HepG2 (cell line): Measurements from ENCODE around the gene OIT3. TPM values are rescaled to one million over a fixed set of nuclear protein-coding genes. Genes with fewer than 3 reads are reported as not detected.

Experiments
- ARID2 ChIP-seq: sonication (generic); formaldehyde crosslinking; IDR thresholded peaks from 2 replicates; pipeline ENCODE4 v1.8.1; 2022; ENCODE audit warnings: mild to moderate bottlenecking, missing genetic modification reagents, borderline replicate concordance
- ATAD3A ChIP-seq: sonication (generic); formaldehyde crosslinking; IDR thresholded peaks from 2 replicates; pipeline ENCODE4 v1.4.0; 2020; ENCODE audit warnings: missing genetic modification reagents
- ATF2 ChIP-seq: sonication (generic); formaldehyde crosslinking; IDR thresholded peaks from 2 replicates; pipeline ENCODE4 v1.4.0; 2020; ENCODE audit warnings: missing genetic modification reagents
- GFI1 ChIP-seq: sonication (generic); formaldehyde crosslinking; IDR thresholded peaks from 2 replicates; pipeline ENCODE4 v1.5.0; 2020; ENCODE audit warnings: missing genetic modification reagents, mild to moderate bottlenecking, borderline replicate concordance
- HNF4A ChIP-seq: sonication (generic); formaldehyde crosslinking; IDR thresholded peaks from 2 replicates; pipeline ENCODE4 v1.4.0; 2020; ENCODE audit warnings: missing genetic modification reagents
- HOXA3 ChIP-seq: sonication (generic); formaldehyde crosslinking; IDR thresholded peaks from 2 replicates; pipeline ENCODE4 v1.5.0; 2020; ENCODE audit warnings: missing genetic modification reagents
- KDM5A ChIP-seq: fragments of 200-600 bp; sonication (generic); IDR thresholded peaks from 2 replicates; pipeline ENCODE4 v1.7.0; 2018; ENCODE audit warnings: antibody characterized with exemption, mild to moderate bottlenecking, low read length, borderline replicate concordance
- KMT2B ChIP-seq: IDR thresholded peaks from 2 replicates; pipeline ENCODE4 v1.6.1; 2016; ENCODE audit warnings: missing genetic modification reagents, missing compliant biosample characterization
- MAF1 ChIP-seq: sonication (generic); formaldehyde crosslinking; IDR thresholded peaks from 2 replicates; pipeline ENCODE4 v1.5.0; 2020; ENCODE audit warnings: missing genetic modification reagents, borderline replicate concordance
- MTERF4 ChIP-seq: sonication (generic); formaldehyde crosslinking; IDR thresholded peaks from 2 replicates; pipeline ENCODE4 v1.8.0; 2023; ENCODE audit warnings: mild to moderate bottlenecking, missing genetic modification reagents
- NBN ChIP-seq: fragments of 450-650 bp; conservative IDR thresholded peaks from 2 replicates; pipeline ENCODE4 v1.6.1; 2017
- NONO ChIP-seq, 2 experiments: fragments of 450-650 bp in 1 of 2; sonication (generic) in 1 of 2; formaldehyde crosslinking in 1 of 2; IDR thresholded peaks in 1 of 2; conservative IDR thresholded peaks in 1 of 2; 2 replicates each; pipeline versions ENCODE4 v1.6.1 to v1.8.0; 2017 to 2022; ENCODE audit warnings: mild to moderate bottlenecking in 1 of 2, missing genetic modification reagents in 1 of 2, moderate library complexity in 1 of 2
- PCBP2 ChIP-seq: fragments of 200-400 bp; formaldehyde crosslinking; optimal IDR thresholded peaks from 2 replicates; pipeline ENCODE3; 2018; ENCODE audit warnings: low read length, low read depth; ENCODE audit not compliant: poor library complexity, severe bottlenecking
- RFX1 ChIP-seq: fragments of 450-650 bp; IDR thresholded peaks from 2 replicates; pipeline ENCODE4 v1.6.1; 2017
- SMAD1 ChIP-seq: sonication (generic); formaldehyde crosslinking; IDR thresholded peaks from 2 replicates; pipeline ENCODE4 v1.4.0; 2020; ENCODE audit warnings: missing genetic modification reagents, low read depth, mild to moderate bottlenecking, borderline replicate concordance
- SP140L ChIP-seq: sonication (generic); formaldehyde crosslinking; IDR thresholded peaks from 2 replicates; pipeline ENCODE4 v1.4.0; 2020; ENCODE audit warnings: missing genetic modification reagents, borderline replicate concordance
- SRSF4 ChIP-seq: fragments of 200-400 bp; formaldehyde crosslinking; IDR thresholded peaks from one replicate; pipeline ENCODE4 v1.6.1; 2018; ENCODE audit warnings: mild to moderate bottlenecking, low read depth, low read length, moderate library complexity; ENCODE audit not compliant: poor library complexity, severe bottlenecking
- TARDBP ChIP-seq: sonication (generic); formaldehyde crosslinking; IDR thresholded peaks from 2 replicates; pipeline ENCODE4 v1.8.0; 2022; ENCODE audit warnings: mild to moderate bottlenecking, missing genetic modification reagents
- TBX2 ChIP-seq: sonication (generic); formaldehyde crosslinking; IDR thresholded peaks from 2 replicates; pipeline ENCODE4 v1.5.0; 2020; ENCODE audit warnings: missing genetic modification reagents, mild to moderate bottlenecking, borderline replicate concordance
- TGIF2 ChIP-seq: IDR thresholded peaks from 2 replicates; pipeline ENCODE4 v1.6.1; 2016; ENCODE audit warnings: control low read depth, missing compliant biosample characterization
- ZFYVE20 ChIP-seq: sonication (generic); formaldehyde crosslinking; IDR thresholded peaks from 2 replicates; pipeline ENCODE4 v1.8.0; 2023; ENCODE audit warnings: low read depth, mild to moderate bottlenecking, moderate library complexity, missing genetic modification reagents, borderline replicate concordance
- ZKSCAN1 ChIP-seq: fragments of 150-350 bp; IDR thresholded peaks from 2 replicates; pipeline ENCODE4 v1.6.1; 2014; ENCODE audit warnings: low read length
- ZMYM3 ChIP-seq: sonication (generic); formaldehyde crosslinking; IDR thresholded peaks from 2 replicates; pipeline ENCODE4 v1.5.1; 2020; ENCODE audit warnings: mild to moderate bottlenecking, missing genetic modification reagents
- ZNF136 ChIP-seq: sonication (generic); formaldehyde crosslinking; IDR thresholded peaks from 2 replicates; pipeline ENCODE4 v1.8.1; 2022; ENCODE audit warnings: low read depth, mild to moderate bottlenecking, moderate library complexity, missing genetic modification reagents
- ZNF224 ChIP-seq: sonication (generic); formaldehyde crosslinking; IDR thresholded peaks from 2 replicates; pipeline ENCODE4 v1.5.0; 2020; ENCODE audit warnings: mild to moderate bottlenecking, missing genetic modification reagents
- ZNF564 ChIP-seq: sonication (generic); formaldehyde crosslinking; IDR thresholded peaks from 2 replicates; pipeline ENCODE4 v1.8.1; 2023; ENCODE audit warnings: mild to moderate bottlenecking, missing genetic modification reagents
- ZNF775 ChIP-seq: sonication (generic); formaldehyde crosslinking; IDR thresholded peaks from 2 replicates; pipeline ENCODE4 v1.4.0; 2020; ENCODE audit warnings: missing genetic modification reagents, mild to moderate bottlenecking, moderate library complexity, borderline replicate concordance
- polyA plus RNA-seq, 8 experiments: library from polyadenylated mRNA; depleted of rRNA in 3 of 8; stranded (reverse) in 7 of 8; unstranded in 1 of 8; fragments of >200 nt; fragmentation: Illumina TruSeq in 4 of 8; extraction: Trizol in 4 of 8; gene quantifications; 2 replicates each; pipeline versions ENCODE4 v1.2.1 to v1.2.3, GENCODE V29; 2011 to 2016; ENCODE audit warnings: low read depth in 4 of 8, missing spikeins in 1 of 8, mixed read lengths in 1 of 8; ENCODE audit not compliant: insufficient read depth in 1 of 8
- total RNA-seq, 5 experiments: library from RNA; depleted of rRNA; stranded (reverse); fragments of >200 nt; fragmentation: Illumina TruSeq; extraction: Trizol; gene quantifications; 2 replicates each; pipeline ENCODE4 v1.2.3, GENCODE V29; 2016; ENCODE audit warnings: low read depth in 1 of 5
- TF ChIP-seq, protein P1 (sequence below): sonication (generic); formaldehyde crosslinking; IDR thresholded peaks from 2 replicates; pipeline ENCODE4 v1.8.0; 2022; ENCODE audit warnings: missing genetic modification reagents, low read depth, mild to moderate bottlenecking, borderline replicate concordance

OIT3 gene
- total and polyA plus RNA-seq, 2 of the 13 experiments (the other 11 are each of a cell fraction or from before 2014, with no cell fraction given): not detected

DNA sequence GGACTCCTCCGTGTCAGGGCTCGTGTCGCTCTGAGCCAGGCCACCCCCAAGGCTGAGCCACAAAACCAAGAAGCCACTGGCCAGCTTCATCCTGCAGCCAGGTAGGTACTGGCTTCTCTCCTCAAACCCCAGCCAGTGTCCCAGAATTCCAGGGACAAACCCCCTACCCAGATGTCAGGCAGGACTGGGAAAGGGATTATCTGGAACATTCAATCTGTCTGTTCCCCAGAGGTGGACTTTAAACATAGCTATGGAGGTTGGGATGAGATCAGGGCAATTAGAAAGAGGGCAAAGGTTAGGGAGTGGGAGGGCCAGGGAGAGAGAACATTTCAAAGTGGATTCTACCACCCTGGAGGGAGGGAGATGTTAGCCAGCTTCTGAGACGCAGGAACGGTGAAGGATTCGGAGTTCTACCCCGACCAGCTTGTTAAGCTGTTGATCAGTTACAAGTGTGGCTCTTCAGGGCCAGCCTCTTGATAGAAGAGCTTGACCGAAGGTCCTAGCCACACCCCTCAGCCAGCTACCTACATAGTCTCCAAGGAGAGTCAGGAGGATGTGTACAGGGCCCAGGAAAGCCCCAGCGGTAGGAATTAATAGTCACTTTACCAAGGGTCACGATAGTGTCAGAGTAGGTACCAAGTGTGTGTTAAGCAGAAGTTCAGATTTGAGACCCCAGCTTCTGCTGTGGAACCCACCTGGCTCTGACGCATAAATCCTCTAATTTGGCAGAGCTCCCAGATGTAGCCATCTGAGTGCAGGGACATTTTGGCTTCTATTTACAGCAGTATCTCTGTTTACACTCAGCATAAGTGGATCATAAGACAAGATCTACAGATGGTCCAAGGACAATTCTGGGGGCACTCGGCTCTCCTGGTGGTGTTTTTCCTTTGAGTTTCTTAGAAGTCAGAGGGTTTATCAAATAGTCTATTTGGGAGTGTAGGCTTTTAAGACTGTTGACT lies 61.3 kb downstream of the OIT3 start, which contains the start of gene PLA2G12B (continued):
- TF ChIP-seq TARDBP (CRISPR knock-in tag) (no peak), ZNF564 (CRISPR knock-in tag) (no peak), ZFYVE20 (CRISPR knock-in tag) (no peak), ATF2 (peak; percentile 34; the same call in 1 of the 2 replicates), RFX1 (no peak), PCBP2 (no peak), ZMYM3 (CRISPR knock-in tag) (no peak), ATAD3A (no peak), GFI1 (CRISPR knock-in tag) (no peak), TGIF2 (CRISPR knock-in tag) (no peak), MAF1 (no peak), MTERF4 (CRISPR knock-in tag) (no peak), HOXA3 (peak; percentile 28; the same call in 1 of the 2 replicates), NBN (no peak), ARID2 (CRISPR knock-in tag) (no peak), ZKSCAN1 (no peak), KDM5A (no peak; the same call in 1 of the 2 replicates), SP140L (no peak), SMAD1 (CRISPR knock-in tag) (peak; percentile 65; the same call in 1 of the 2 replicates), ZNF136 (CRISPR knock-in tag) (no peak), SRSF4 (no peak), TBX2 (CRISPR knock-in tag) (no peak; the same call in 1 of the 2 replicates), NONO (IDR thresholded peaks at IDR 0.05) (no peak), NONO (CRISPR knock-in tag; conservative IDR thresholded peaks at IDR 0.05) (no peak; the same call in 1 of the 2 replicates), ZNF775 (no peak), HNF4A (CRISPR knock-in tag) (peak; percentile 89), KMT2B (no peak), ZNF224 (CRISPR knock-in tag) (no peak)
- TF ChIP-seq, protein P1, sequence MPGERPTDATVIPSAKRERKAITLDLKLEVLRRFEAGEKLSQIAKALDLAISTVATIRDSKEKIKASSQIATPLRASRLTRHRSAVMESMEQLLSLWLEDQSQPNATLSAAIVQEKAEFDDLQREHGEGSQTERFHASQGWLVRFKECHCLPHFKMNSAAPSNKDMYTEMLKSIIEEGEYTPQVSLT (CRISPR knock-in tag): no peak
